GM21737 (cell line): ENCODE measurements around the gene MYO3B.
"Not testable (repeated sequence)": the region's sequence is repeated elsewhere in the genome, so short reads cannot be mapped to it uniquely, and the experiment has no call there.

Experiments used
- ATAC-seq: cut with Tn5 transposase; IDR thresholded peaks from one replicate; pipeline ENCODE4 v1.9.1; 2021; ENCODE audit warnings: mild to moderate bottlenecking, moderate library complexity; ENCODE audit not compliant: unreplicated experiment

MYO3B gene

DNA sequence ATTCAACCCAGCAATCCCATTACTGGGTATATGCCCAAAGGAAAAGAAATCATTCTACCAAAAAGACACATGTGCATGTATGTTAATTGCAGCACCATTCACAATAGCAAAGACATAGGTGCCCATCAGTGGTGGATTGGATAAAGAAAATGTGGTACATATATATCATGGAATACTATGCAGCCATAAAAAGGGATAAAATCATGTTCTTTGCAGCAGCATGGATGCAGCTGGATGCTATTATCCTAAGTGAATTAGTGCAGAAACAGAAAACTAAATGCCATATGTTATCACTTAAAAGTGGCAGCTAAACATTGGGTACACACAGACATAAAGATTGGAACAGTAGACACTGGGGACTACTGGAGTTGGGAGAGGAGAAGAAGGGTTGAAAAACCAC lies 82.2 kb downstream of the MYO3B start:
- ATAC-seq = no peak

DNA sequence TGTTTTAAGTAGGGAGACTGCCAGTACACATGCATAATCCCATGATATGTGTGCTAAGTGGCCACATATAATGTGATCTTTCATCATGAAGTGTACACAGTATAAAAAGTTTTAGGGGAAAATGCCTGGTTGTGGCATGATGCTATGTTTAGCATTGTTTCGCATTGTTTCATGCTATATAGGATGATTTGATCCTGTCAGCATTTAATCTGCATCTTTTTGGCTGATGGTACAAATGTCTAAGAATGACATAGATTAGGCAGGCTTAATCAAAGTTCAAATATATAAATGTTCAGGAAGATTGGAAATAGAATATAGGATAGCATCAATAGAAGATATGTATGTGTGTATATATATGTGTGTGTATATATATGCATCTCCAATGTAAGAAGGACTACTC lies 83.6 kb downstream of the MYO3B start:
- ATAC-seq = no peak

DNA sequence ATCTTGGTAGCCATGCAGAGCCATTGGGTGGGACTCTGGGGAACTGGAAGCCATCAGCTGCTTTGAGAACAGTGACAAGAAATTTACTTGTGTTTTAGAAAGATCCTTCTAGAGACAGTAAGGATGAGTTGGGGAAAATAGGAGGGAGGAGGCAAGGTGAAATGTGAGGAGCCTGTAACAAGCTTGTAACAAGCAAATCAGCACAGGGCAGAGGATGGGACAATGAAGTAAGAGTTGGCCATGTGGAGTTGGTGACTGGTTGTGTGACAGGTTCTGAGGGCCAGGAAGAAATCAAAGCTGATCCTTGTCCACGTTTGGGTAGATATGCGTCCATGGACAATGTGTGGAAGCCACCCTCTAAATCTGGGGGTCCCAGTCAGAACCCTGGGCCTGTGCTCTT lies 84.4 kb downstream of the MYO3B start:
- ATAC-seq = no peak

DNA sequence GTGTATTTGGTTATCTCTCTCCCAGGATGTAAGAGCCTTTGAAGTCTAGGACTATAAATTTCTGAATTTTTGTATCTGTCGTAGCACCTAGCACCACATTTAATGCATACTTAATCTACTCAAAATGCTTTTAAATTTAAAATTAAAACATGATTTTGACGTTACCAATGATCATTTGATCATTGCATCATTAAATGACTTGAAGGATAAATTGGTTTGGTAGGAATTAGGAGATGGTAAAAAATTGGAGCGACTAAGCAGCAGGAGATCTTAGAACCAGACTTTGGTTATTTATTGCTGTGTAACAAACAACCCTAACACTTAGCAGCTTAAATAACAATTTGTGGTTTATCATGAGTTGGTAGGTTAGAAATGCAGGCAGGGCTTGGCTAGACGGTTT lies 84.9 kb downstream of the MYO3B start:
- no peak for ATAC-seq

DNA sequence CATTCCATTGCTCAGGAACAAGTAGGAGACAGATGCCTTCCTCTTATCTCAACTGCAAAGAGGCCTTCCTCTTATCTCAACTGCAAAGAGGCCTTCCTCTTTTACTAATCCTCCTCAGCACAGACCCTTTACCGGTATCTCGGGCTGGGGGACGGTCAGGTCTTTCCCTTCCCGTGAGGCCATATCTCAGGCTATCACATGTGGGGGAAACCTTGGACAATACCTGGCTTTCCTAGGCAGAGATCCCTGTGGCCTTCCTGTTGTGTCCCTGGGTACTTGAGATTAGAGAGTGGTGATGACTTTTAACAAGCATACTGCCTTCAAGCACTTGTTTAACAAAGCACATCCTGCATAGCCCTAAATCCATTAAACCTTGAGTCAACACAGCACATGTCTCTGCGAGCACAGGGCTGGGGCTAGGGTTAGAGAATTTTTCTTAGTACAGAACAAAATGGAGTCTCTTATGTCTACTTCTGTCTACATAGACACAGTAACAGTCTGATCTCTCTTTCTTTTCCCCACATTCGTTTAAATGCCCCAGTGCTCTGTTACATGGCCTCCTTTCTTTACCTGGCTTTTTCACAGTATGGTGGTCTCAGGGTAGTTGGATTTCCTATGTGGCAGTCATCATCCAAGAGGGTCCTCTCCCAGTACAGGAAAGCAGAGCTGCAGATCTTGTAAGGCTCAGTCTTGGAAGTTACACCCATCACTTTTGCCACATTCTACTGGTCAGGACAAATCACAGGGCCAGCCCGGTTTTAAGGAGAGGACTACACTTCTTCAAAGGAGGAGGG lies 86.0 kb downstream of the MYO3B start:
- ATAC-seq = not testable (repeated sequence)

DNA sequence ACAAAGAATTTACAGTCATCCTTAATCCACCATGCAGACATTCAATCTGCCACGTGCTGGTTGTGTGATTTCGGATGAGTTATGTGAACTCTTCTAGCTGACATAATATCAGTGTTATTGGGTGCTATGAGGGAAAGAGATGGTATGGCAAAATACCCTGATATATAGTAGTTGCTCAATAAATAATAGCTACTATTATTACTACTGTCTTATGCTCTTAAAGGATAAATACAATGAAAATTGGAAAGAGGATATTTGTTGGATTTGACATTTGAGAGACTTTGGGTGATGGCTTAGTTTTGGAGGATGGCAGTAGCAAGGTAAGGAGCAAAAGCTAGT lies 86.5 kb downstream of the MYO3B start:
- ATAC-seq = no peak

DNA sequence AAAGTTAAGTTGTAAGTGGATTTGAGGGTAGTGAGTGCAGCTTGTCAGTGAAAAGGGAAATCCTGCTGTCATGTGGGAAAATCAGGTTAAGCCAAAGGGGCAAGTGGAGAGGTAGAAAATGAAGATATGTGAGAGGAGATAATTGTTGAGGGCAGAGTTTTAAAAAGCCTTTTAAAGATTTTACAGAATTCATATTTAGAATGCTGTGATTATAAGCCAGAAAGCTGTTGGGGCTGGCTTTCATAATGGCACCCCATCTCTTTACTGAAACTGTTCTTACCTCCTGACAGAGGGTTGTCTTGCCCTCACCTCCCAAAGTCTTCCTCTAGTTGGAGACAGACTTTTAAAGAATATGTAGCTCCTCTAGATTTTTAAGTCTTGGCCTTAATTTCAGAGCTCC lies 86.9 kb downstream of the MYO3B start:
- ATAC-seq = no peak

DNA sequence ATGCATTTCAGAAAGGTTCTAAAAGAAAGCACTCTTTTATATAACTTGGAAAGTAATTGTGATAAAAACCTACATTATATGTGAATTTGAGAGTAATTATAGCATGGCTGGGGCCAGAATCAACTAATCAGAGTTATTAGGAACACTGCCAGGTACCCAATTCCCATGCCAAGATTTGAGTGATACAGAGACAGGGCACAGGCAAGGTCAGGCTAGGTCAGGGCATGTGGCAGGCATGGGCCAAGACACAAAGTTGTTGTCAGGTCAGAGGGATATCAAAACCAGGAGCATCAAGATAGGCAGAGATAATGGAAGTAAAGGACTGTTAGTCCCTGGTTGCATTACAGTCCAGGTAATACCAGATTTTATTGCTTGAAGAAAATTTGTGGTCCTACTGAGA lies 87.4 kb downstream of the MYO3B start:
- ATAC-seq = no peak

DNA sequence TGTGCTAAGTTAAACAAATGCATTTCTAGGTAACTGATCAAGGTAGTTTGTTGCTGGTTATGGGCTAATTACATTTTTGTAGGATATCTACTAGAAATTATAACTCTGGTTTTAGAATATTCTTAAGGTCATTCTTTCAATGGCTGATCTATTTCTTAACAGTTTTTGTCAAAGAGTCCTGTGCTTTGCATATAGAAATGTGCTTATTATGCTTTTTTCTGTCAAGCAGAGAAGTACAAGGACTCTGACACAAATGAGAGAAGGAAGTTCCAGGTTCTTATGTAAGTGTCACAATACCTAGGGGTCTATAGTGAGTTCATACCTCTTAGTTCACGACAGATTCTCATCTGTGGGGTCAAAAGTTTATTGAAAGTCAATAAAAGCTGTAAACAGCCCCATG lies 88.4 kb downstream of the MYO3B start:
- no peak for ATAC-seq

DNA sequence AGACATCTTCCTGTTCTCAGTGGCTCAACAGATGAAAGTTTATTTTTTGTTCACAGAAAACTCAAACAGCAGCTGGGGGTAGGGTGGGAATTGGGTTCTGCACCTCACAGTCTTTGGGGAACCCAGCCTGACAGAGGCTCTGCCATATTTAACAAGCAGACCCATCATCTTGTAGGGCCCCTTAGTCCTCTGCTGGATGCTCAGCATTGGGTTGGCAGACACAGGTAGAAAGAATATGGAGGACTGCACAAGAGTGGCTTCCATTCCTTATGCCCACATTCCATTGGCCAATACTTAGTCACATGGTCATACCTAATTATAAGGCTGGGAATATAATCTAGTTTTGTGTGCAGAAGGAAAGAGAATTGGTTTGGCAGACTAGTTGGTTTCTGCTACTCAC lies 89.1 kb downstream of the MYO3B start:
- no peak for ATAC-seq

DNA sequence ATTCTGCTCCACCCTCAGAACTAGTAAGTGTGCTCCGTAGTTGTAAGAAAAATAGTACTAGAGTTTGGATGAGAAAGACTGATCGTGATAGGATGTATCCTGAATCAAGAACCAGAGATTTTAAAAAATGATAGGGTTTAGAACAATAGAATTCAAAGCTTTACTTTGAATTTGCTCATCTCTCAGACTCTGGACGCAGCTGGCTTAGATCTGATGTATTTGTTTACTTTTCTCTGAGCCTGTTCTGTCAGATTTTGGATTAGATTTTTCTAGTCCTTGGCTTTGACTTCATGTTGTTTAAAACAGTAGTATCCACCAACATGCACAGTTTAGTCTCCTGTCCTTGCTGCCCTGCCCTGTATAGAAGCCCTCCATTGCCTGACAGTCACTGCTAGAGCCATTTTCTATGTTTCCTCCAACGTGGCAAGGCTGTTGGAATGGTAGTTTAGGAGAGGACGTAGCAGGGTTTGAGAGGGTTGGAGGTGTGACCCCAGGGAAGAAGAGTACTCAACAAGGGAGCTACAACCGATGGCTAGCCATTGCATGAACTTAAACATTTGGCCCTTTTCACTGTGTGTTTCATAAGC lies 92.4 kb downstream of the MYO3B start:
- ATAC-seq = no peak

DNA sequence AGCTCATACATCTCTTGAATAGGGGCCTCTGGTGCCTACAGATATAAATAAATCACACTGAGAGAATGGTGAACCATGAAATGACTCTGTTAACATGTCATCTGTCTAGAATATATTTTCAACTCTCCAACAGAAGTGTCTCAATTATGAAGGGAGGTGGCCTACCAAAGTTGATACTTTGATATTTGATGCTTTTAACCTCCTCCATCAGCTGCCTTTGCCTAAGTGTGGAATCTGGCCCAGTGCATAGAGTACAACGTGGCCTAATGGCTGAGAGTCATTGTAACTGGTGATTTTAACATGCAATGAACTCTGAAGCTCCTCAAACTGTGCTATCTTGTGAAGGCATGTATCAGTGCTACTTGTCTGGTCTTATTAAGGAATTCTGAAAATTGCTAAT lies 93.4 kb downstream of the MYO3B start:
- ATAC-seq = no peak

DNA sequence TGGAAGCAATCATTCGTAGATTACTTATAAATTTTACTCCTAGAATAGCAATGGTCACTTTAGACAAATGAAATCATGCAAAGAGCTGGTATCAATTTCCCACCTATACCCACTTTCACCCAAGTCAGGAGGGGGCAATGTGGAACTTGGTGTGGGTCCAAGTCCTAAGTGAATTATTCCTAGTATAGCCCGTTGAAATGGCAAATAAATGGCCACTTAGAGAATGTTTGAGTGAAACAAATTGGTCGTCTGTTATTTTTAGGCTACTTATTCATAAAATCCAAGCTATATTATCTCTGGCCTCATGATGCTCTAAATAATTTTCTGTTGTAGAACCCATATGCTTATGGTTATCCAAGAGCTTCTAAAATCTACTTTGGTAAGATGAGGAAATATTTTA lies 98.1 kb downstream of the MYO3B start:
- no peak for ATAC-seq

DNA sequence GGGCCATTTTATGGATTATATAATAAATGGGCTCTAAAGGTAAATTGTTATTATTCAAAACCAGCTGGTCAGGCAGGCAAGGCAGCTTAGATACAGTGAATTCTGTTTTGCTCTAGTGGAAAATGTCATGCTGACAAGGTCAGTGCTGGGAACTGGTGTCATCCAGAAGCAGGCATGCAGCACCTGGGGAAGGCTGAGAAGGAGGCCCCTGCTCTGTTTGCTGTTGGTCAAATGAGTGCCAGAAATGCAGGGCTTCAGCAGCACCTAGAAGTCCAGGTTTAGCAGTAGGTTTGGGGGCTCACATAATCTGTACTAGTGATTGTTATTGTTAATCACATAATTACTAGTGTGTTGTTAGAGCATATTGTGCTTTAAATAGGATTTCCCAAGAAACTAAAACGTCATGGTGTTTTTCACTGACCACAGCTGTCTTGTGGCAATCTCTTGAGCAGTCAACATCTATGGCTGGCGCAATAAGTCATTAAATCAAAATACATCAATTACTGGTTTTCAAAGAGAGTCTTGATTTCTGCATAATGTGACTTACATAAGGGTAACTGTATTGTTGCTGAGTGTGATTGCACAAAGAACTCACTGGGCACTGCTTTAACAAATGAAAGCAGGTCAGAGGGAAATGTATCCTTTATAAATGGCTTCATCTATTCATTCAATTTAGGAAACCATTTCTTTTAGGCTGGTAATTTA lies 99.1 kb downstream of the MYO3B start:
- ATAC-seq = no peak

DNA sequence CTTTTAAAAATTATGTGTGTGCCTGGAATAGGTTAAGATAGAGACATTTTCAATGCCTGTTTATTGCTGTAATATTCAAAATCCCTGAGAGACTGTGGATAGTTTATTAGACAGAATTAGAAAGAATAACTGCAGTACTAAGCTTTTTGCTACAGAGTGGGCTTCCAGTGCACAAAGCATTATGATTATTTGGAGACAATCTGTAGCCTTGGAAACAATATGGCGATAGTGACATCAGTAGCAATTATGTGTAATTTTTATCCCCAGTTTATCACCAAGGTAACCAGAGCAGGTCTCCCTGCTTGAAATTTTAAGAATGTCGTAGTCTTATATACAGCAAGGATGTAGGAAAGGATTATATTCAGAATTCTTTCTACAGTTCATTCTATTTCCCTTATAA lies 100.0 kb downstream of the MYO3B start:
- ATAC-seq = no peak

DNA sequence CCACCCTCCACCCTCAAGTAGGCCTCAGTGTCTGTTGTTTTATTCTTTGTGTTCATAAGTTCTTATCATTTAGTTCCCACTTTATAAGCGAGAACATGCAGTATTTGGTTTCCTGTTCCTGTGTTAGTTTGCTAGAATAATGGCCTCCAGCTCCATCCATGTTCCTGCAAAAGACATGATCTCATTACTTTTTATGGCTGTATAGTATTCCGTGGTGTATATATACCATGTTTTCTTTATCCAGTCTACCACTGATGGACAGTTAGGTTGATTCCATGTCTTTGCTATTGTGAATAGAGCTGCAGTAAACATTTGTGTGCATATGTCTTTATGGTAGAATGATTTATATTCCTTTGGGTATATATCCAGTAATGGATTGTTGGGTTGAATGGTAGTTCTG lies 101.7 kb downstream of the MYO3B start:
- not testable (repeated sequence) for ATAC-seq

DNA sequence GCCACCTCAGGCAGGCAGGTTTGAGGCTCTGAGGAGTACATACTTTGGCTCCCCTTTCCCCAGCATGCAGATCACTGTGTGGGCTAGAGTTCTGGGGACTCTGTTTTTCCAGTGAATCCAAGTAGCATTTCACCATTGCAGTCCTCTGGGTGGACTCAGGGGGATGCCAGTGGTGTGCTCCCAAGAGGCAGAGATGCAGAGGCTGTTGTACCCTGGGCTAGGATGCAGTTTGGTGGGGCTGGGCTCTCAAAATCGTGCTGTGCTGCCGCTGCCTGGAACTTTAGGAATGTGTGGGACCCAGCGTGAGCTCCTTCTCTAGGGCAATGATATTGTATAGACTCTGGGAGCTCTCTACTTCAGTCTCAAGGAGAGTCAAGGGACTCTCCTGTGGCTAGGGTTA lies 104.9 kb downstream of the MYO3B start:
- ATAC-seq = no peak

DNA sequence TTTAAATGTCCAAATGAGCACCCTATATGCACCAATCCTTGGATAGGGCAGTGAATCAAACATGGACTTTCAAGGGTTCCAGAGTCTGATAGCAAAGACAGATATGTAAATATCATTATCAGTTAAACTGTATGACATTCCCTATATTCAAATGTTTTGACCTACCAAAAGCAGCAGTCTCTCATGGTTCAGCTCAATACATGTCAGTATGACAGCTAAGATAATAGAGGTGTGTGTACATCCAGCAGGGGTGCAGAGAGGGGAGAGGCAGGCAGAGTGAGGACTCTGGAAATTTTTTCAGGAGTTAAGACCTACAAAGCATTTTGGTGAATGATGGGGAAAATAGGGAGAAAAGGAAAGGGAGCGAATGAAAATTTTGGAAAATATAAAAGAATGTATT lies 106.3 kb downstream of the MYO3B start:
- no peak for ATAC-seq

DNA sequence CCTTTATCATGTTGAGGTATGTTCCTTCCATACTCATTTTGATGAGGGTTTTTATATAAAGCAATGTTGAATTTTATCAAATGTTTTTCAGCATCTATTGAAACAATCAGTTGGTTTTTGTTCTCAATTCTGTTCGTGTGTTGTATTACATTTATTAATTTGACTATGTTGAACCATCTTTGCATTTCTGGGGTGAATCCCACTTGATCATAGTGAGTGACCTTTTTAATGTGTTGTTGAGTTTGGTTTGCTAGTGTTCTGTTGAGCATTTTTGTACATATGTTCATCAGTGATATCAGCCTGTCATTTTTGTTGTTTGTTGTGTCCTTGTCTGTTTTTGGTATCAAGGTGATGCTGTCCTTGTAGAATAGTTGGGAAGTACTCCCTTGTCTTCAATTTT lies 110.9 kb downstream of the MYO3B start:
- no peak for ATAC-seq

DNA sequence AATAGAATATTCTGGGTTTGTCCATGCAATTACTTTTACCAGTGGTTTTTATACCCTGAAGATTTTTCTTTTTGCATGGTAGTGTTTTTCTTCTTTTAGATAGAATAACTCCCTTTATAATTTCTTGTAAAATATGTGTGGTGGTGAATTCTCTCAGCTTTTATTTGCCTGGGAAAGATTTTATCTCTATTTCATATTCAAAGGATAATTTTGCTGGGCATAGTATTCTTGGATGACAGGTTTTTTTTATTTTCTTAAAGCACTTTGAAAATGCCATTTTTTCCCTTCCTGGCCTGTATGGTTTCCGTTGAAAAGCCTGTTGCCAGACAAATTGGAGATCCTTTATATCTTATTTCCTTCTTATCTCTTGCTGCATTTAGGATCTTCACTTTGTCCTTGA lies 113.5 kb downstream of the MYO3B start:
- ATAC-seq = no peak

DNA sequence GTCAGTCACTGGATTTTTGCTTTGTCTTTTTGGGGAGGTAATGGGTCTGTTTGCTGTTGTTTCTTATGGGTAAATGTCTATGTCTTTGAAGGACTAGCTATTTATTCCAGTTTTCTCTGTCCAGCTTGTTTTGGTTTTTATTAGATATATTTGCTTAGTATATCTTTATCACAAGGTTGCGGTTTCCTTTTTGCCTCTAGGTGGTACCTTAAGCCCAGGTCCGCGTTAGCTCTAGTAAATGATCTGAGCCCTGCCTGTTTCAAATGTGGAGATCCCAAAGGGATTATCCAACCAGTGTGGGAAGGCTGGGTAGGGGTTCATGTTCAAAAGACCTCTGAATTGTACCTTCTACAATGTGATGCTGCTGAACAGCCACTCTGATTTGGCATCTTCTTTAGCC lies 114.5 kb downstream of the MYO3B start:
- ATAC-seq = no peak

DNA sequence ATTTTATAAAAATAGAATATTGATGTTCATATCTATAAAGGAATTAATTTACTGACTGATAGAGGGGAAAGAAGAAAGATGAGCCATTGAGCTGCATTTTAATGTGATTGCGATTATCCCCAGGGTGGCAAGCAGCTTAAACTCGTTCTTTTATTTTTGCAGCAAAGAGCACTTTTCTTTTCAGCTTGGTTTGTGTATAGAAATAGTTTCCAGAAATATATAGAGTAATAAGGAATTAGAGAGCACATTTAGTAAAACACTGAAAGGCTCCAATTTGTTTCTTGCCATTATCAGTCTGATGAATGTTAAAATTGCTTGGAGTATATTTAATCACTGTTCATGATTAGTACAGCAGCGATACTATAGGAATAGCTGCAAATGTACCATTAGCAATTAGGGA lies 119.5 kb downstream of the MYO3B start:
- ATAC-seq = no peak
